Motor neuron (in vitro differentiated cells): Measurements from ENCODE around the gene FRMPD4. TPM values are rescaled to one million over a fixed set of nuclear protein-coding genes. Genes with fewer than 3 reads are reported as not detected.

Experiments used
- ATAC-seq, 8 experiments: fragments of 200-7000 bp; cut with Tn5 transposase; replicated peaks in 6 of 8; 2 replicates each; pipeline ENCODE4 v1.8.0; 2021; ENCODE audit warnings: mild to moderate bottlenecking in 8 of 8, moderate library complexity in 8 of 8
- H3K27ac ChIP-seq, 2 donors: fragments of 250-450 bp; sonication (Bioruptor Pico); 2 replicates each; pipeline ENCODE4 v1.9.0; 2021; ENCODE audit warnings: antibody characterized with exemption in 2 of 2, mild to moderate bottlenecking in 2 of 2, moderate library complexity in 1 of 2
- H3K4me1 ChIP-seq, 2 donors: fragments of 250-450 bp; sonication (Bioruptor Pico); replicated peaks in 1 of 2; 2 replicates each; pipeline ENCODE4 v1.6.1; 2021; ENCODE audit warnings: antibody characterized with exemption in 2 of 2, mild to moderate bottlenecking in 2 of 2, moderate library complexity in 1 of 2
- H3K4me3 ChIP-seq, 5 donors: fragments of 250-450 bp; sonication (Bioruptor Pico); 2 replicates each; pipeline ENCODE4 v1.9.0; 2021; ENCODE audit warnings: antibody characterized with exemption in 5 of 5, mild to moderate bottlenecking in 5 of 5, moderate library complexity in 4 of 5
- WGBS, 10 experiments: fragments of 450-650 bp; shearing (Covaris generic); methylation state at CpG; one replicate each; pipeline ENCODE4 v1.0.0; 2022; 5-methylcytosine and 5-hydroxymethylcytosine counted together
- in situ Hi-C, 9 experiments: fragments of 400-800 bp; cut with MboI; loops; one replicate each; pipeline ENCODE4 v1.15.0; 2021; ENCODE audit warnings: low sequenced_read_pairs in 9 of 9, low pct_unique_long_range_greater_than_20kb in 2 of 9; ENCODE audit not compliant: unreplicated experiment in 9 of 9
- total RNA-seq, 8 experiments: library from RNA; unstranded; fragments of 300-600 nt; gene quantifications; 2 replicates each; pipeline versions ENCODE4 v1.2.3 to v1.2.4, GENCODE V29; 2022

The FRMPD4 gene
- total RNA-seq = 1 to 10 TPM in 4 of 8 experiments, under 1 TPM in 2, not detected in 2; 0.07 to 5.3 (median 2.3) TPM

DNA sequence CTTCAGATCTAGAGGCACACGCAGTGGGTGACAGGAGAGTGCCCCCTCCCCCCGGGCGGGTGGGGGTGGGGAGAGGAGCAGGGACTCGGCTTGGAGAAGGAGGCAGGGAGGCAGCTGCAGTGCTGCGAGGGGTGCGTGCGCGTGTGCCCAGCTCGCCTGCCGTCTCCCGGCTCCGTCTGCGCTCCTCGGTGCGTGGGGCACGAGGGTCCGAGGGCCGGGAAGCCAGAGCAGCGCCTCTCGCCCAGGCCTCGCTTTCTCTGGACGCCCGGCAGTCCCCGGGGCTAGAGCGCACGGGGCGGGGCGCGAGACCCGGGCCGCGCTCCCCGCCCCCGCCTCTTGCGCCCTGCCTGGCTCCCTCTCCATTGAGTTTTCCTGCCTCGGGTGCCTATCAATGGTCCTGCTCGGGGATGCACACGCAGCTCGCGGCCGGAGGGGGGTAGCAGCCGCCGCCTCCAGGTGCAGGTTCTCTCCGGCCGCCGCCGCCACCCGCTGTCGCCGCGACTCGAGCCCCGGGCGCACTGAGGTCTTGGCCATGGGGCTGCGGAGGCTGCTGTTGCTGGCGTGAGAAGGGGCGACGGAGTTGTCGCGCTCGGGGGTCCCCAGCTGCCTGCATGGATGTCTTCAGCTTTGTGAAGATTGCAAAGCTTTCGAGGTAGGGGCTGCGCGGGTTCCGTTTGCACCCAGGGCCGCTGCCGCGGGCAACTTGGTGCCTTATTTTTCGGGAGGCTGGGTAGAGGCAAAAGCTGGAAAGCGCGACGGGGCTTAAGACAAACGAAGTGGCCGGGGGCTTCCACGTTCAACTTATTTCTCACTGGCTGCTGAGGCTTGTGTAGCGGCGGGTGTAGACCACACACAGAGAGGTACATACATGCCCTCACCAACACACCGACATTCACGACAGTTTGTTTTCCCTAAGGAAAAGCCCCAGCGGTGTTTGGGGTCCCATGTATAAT, at the start of gene FRMPD4:
TSS of gene FRMPD4 (plus strand) at position 113 of the 953 bp plus-strand sequence. CDS start at position 612, 499 bp downstream.
- Histone ChIP-seq H3K4me3 (peak within 1 kb of the TSS; percentile 38 to 50 (median 46)), H3K27ac (peak within 1 kb of the TSS in 1 of 2 donors; percentile 27), H3K4me1 (peaks cover 0 to 10% of the 10 kb centered on the region in 2 donors)
- peak in 6 of 8 experiments; percentile 25 to 93 (median 92) for ATAC-seq
- no CpG with 5 or more reads among the region's 80 CpGs for WGBS, 10 experiments
- in situ Hi-C loops = no loop called here

DNA sequence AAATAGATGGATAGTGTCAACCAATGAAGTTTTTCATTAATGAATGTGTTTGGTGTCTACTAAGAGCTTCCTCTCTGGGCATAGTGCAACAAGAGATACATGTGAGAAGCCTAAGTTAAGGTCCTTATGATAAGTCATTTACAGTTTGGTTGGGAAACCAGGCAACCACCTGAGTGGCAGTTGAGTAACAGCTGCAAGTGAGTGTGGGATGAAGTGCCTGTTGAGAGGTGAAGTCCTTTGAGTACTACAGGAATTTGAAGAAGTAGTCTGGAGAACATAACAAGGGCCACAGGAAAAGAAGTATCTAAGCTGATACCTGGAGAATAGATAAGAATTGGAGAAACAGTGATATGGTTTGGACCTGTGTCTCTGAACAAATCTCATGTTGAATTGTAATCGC, 48.5 kb upstream of the FRMPD4 start:
- Histone ChIP-seq H3K27ac (no peak overlapping the region), H3K4me3 (no peak overlapping the region), H3K4me1 (no peaks in the 10 kb centered on the region)
- 0% methylated on average over 1 of the region's 1 CpG; no CpG with 5 or more reads in 8 of the 10 experiments for WGBS, 10 experiments
- in situ Hi-C loops = loop anchor here in 1 of 9 experiments (25.0 kb wide), 1 partner anchor 623 kb away; no protein-coding TSS in a partner anchor
- no peak for ATAC-seq

DNA sequence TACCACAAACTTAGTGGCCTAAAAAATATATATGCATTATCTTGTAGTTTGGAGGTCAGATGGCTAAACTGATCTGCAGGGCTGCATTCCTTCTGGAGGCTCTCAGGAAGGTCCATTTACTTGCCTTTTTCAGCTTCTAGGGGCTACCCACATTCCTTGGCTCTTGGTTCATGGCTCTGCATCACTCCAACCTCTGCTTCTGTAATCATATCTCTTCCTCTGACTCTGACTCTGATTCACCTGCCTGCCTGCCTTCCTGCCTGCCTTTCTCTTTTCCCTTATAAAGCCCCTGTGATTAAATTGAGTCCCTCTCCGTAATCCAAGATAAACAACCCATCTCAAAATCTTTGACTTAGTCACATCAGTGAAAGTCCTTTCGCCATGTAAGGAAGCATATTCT, 25.0 kb upstream of the FRMPD4 start:
- Histone ChIP-seq H3K27ac (no peak overlapping the region), H3K4me3 (no peak overlapping the region), H3K4me1 (no peaks in the 10 kb centered on the region)
- 0 to 92% (median 43%) methylated on average over 1 to 2 of the region's 2 CpGs; no CpG with 5 or more reads in 6 of the 10 experiments for WGBS, 10 experiments
- in situ Hi-C loops = no loop called here
- ATAC-seq = no peak

DNA sequence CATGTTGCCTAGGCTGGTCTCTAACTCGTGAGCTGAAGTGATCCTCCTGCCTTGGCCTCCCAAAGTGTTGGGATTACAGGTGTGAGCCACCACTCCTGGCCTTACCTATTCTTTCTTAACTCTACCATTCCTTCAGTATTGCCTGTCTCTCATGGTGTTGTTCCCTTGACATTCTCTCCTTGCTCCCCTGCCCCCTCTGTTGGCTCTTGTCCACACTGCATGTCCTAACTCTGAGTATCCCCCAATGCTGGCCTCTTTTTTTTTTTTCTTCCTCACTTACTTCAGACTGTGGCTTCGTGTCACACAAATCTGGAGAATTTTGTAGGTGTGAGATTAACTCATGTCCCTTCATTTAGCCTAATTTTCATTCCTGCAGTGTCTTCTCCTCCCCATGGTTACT, 22.9 kb upstream of the FRMPD4 start:
- WGBS, 10 experiments = 0 to 83% (median 10%) methylated on average over 1 to 2 of the region's 2 CpGs; no CpG with 5 or more reads in 4 of the 10 experiments
- Histone ChIP-seq H3K4me1 (no peaks in the 10 kb centered on the region), H3K4me3 (no peak overlapping the region), H3K27ac (no peak overlapping the region)
- in situ Hi-C loops = no loop called here
- ATAC-seq = no peak

DNA sequence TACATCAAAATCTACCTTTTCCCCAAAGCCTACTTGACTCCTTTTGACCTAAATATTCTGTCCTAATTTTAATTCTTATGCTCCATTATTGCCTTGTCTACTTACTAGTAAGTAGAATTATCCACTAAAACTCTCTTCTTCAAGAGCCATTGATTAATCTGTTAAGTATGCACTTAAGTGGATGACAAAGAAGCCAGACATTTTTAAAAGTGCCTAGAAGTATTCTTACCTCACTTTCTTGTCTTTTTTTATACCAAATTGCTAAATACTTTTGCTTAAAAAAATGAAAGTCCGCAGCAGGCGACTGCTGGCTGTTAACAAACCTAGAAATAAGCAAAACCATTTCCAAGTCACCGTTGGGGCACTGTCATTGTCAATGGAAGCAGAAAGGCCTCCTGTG, 20.1 kb upstream of the FRMPD4 start:
- no peak for ATAC-seq
- in situ Hi-C loops = no loop called here
- no peak overlapping the region for H3K27ac ChIP-seq
- no peaks in the 10 kb centered on the region for H3K4me1 ChIP-seq
- WGBS, 10 experiments = 0 to 90% (median 20%) methylated on average over 1 to 3 of the region's 3 CpGs; no CpG with 5 or more reads in 3 of the 10 experiments
- H3K4me3 ChIP-seq = no peak overlapping the region

DNA sequence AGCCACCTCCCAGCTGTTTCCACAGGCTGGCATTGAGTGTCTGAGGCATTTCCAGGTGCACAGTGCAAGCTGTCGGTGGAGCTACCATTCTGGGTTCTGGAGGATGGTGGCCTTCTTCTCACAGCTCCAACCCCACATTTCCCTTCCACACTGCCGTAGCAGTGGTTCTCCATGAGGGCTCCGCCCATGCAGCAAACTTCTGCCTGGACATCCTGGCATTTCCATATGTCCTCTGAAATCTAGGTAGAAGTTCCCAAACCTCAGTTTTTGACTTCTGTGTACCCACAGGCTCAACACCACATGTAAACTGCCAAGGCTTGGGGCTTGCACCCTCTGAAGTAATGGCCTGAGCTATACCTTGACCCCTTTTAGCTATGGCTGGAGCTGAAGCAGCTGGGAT, 10.3 kb upstream of the FRMPD4 start:
- Histone ChIP-seq H3K4me3 (no peak overlapping the region), H3K4me1 (no peaks in the 10 kb centered on the region), H3K27ac (no peak overlapping the region)
- in situ Hi-C loops = no loop called here
- 60% methylated on average over 1 of the region's 3 CpGs; no CpG with 5 or more reads in 9 of the 10 experiments for WGBS, 10 experiments
- ATAC-seq = no peak

DNA sequence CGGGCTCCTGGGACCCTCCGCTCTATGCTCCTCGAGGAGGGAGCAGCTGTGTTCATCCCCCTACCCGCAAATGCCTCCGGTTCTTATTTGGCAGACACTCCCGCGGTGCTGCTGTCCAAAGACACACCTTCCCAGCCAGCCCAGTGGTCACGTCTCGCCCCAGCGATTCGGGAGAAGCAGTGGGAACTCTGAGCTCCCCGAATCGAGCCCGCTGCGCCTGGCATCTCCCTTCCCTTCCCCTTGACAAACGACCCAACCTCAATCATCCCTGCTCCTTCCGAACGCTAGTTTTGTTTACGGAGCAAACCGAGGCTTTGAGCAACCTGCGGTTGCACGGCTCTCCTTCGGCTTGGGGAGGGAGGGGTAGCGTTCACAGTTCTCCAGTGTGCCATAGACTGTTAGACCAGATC, 317 bp upstream of the FRMPD4 start:
- H3K4me1 ChIP-seq = peaks cover 0 to 10% of the 10 kb centered on the region in 2 donors
- in situ Hi-C loops = no loop called here
- H3K27ac ChIP-seq = peak overlapping the region in 1 of 2 donors; percentile 27
- peak in 4 of 8 experiments; percentile 13 to 31 (median 23) for ATAC-seq
- WGBS, 10 experiments = 0 to 24% methylated on average over 2 to 9 of the region's 24 CpGs; no CpG with 5 or more reads in 8 of the 10 experiments
- peak overlapping the region; percentile 38 to 50 (median 46) for H3K4me3 ChIP-seq

DNA sequence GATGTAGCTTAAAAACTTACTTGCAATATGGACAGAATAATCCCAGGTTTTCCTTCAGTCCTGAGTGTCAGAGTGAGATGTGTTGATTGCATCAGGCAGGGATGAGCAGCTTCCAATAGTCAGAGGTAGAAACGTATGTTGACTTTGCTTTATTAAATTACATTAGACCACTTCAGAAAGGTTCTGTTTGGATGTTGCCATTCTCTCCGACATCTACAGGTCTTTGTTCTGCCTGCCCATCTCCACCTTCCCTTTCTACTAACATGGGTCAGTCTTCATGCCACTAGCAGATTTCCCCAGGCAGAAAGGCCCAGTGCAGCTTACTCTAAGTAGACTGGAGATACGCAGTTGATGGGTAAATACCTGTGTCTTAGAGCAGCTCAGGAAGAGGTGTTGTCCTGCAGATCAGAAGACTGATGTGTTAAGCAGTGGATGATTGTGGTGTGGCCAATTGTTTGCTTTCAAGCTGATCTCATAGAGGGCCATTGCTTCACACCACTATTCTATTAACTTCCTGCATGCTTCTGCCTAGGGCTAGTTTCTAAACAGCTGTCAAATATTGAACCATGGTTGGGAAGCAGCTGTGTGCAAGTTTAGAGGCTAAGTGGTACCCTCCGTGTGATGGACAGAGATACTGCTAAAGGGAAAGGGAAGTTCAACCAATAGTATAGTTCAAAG, 1.8 kb downstream of the FRMPD4 start:
- H3K4me1 ChIP-seq = peaks cover 0 to 10% of the 10 kb centered on the region in 2 donors
- no peak overlapping the region for H3K27ac ChIP-seq
- in situ Hi-C loops = no loop called here
- ATAC-seq = no peak
- WGBS, 10 experiments = 30 to 100% (median 60%) methylated on average over 1 to 4 of the region's 4 CpGs; no CpG with 5 or more reads in 5 of the 10 experiments
- peak overlapping the region in 3 of 5 donors; percentile 40 to 50 (median 50) for H3K4me3 ChIP-seq

DNA sequence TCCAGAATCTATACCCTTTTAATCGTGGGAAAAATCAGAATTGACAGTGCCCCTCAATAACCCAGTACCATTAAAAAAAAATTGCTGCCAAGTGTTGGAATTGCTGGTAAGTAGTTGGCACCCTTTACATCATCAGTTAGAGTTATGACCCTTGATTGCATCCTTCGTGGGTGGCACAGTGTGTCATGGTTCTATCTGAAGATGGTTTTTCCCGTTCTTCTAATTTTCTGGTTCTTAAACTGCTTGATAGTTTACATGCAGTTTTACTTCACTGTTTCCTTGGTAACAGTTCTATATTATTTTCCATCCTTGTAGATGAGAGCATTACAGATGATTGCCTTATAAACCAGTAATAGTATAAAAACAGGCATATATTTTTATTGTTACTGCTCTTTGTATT, 3.2 kb downstream of the FRMPD4 start:
- no peak overlapping the region for H3K4me3 ChIP-seq
- in situ Hi-C loops = no loop called here
- ATAC-seq = no peak
- WGBS, 10 experiments = 0 to 92% (median 30%) methylated on average over 1 to 3 of the region's 3 CpGs; no CpG with 5 or more reads in 5 of the 10 experiments
- H3K4me1 ChIP-seq = peaks cover 0 to 10% of the 10 kb centered on the region in 2 donors
- H3K27ac ChIP-seq = no peak overlapping the region

DNA sequence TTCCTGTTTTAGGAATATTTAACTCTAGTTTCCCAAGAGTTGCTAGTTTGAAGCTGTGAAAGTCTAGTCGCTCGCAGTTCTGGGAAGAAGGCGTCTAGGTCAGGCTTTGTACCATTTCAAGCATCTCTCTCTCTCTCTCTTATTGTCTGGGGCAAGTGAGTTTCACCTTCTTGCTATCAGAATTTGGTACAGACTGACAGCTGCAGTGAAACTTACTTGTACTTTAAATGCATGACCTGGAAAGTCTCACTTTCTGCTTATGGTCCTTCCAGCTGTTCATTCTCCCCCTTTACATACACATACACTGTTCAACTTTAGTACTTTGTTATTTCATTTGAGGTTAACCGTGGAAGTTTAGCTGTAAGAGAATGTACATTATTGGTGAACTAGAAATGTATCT, 4.4 kb downstream of the FRMPD4 start:
- Histone ChIP-seq H3K4me3 (no peak overlapping the region), H3K27ac (no peak overlapping the region), H3K4me1 (peaks cover 0 to 10% of the 10 kb centered on the region in 2 donors)
- 0 to 100% (median 38%) methylated on average over 1 to 4 of the region's 4 CpGs; no CpG with 5 or more reads in 5 of the 10 experiments for WGBS, 10 experiments
- ATAC-seq = no peak
- in situ Hi-C loops = no loop called here

DNA sequence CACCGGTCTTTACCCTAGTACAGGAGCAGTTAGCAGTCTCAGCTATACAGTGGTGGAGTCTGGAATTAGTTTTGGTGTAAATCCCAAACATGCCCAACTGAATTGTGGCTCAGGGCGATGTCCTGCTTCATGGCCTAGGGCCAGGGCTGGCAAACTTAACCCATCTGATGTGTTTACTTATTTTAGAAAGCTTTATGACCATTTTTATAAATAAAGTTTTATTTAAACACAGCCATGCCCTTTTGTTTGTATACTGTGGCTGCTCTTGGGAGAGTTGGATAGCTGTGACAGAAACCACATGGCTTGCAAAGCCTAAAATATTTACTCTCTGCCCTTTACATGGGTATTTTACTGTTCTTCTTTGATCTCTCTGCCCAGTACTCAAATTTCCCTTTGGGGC, 7.1 kb downstream of the FRMPD4 start:
- Histone ChIP-seq H3K4me1 (no peaks in the 10 kb centered on the region), H3K27ac (no peak overlapping the region), H3K4me3 (no peak overlapping the region)
- WGBS, 10 experiments = 0 to 52% (median 40%) methylated on average over 1 to 2 of the region's 2 CpGs; no CpG with 5 or more reads in 7 of the 10 experiments
- in situ Hi-C loops = no loop called here
- ATAC-seq = no peak

DNA sequence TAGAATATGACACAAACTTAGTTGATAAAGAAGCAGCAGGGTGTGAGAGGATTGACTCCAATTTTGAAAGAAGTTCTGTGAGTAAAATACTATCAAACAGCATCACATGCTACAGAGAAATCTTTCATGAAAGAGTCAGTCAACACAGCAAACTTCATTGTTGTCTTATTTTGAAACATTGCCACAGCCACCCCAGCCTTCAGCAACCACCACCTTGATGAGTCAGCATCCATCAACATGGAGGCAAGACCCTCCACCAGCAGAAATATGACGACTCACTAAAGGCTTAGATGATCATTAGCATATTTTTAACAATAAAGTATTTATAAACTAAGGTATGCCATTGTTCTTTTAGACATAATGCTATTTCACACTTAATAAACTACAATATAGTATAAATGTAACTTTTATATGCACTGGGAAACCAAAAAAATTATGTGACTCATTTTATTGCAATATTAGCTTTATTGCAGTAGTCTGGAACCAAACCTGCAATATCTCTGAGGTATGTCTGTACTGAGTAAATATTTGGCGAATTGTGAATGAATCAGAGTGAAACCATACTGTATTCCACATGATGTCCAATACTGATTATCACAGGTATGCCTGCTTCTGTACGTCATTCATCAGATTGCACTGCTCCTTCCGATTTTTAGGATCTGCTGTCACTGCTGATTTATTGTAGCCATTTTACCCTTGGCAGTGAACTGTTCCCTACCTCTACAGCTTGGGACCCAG, 11.6 kb downstream of the FRMPD4 start:
- no peaks in the 10 kb centered on the region for H3K4me1 ChIP-seq
- no peak for ATAC-seq
- in situ Hi-C loops = no loop called here
- H3K27ac ChIP-seq = no peak overlapping the region
- WGBS, 10 experiments = 0 to 82% (median 33%) methylated on average over 1 to 4 of the region's 4 CpGs; no CpG with 5 or more reads in 4 of the 10 experiments
- no peak overlapping the region for H3K4me3 ChIP-seq
